Peyer's patch (tissue), 4 donors: ENCODE results near the gene MAGEC3.

Experiments used
- POLR2A ChIP-seq, 2 donors: fragments of 450-650 bp; IDR thresholded peaks; one replicate each; pipeline ENCODE4 v1.5.1; 2017; ENCODE audit warnings: antibody characterized with exemption in 2 of 2, mild to moderate bottlenecking in 2 of 2, moderate library complexity in 2 of 2
- TF ChIP-seq, protein P1 (sequence below), 6 experiments: fragments of 450-650 bp in 4 of 6; fragments of 200-600 bp in 2 of 6; sonication (generic) in 1 of 6; IDR thresholded peaks; one replicate each; pipeline ENCODE4 v1.5.1; 2017 to 2019; ENCODE audit warnings: antibody characterized with exemption in 6 of 6, mild to moderate bottlenecking in 3 of 6, moderate library complexity in 1 of 6

DNA sequence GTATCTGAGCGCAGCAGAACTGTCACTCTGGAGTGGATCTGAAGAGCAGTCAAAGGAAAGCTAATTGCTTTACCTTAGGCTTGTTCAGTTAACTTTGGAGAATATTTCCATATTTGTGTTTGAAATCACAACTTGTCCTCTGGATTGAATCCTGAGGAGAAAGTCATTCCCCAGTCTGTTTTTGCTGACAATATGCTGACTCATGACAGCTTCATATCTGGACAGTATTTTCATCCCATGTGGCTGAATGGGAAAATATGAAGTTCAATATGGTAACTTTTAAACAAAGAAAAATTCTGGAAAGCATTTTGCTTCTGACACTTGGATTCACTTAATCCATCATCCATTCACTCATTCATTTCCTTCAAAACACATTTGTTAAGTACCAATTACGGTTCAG is 46.3 kb upstream of the MAGEC3 start:
- TF ChIP-seq, protein P1, sequence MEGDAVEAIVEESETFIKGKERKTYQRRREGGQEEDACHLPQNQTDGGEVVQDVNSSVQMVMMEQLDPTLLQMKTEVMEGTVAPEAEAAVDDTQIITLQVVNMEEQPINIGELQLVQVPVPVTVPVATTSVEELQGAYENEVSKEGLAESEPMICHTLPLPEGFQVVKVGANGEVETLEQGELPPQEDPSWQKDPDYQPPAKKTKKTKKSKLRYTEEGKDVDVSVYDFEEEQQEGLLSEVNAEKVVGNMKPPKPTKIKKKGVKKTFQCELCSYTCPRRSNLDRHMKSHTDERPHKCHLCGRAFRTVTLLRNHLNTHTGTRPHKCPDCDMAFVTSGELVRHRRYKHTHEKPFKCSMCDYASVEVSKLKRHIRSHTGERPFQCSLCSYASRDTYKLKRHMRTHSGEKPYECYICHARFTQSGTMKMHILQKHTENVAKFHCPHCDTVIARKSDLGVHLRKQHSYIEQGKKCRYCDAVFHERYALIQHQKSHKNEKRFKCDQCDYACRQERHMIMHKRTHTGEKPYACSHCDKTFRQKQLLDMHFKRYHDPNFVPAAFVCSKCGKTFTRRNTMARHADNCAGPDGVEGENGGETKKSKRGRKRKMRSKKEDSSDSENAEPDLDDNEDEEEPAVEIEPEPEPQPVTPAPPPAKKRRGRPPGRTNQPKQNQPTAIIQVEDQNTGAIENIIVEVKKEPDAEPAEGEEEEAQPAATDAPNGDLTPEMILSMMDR (IDR thresholded peaks at IDR 0.05) = no peak
- no peak for TF ChIP-seq POLR2A (IDR thresholded peaks at IDR 0.05)
